SK-N-SH (cell line): ENCODE results near the gene BRD9. TPM values are rescaled to one million over a fixed set of nuclear protein-coding genes. Genes with fewer than 3 reads are reported as not detected.

Experiments
- CTCF ChIA-PET: fragments of 300-600, 350-600 bp; formaldehyde crosslinking; extraction: SDS; loops from one replicate; lab custom pipeline; 2021; lab: Yijun Ruan, JAX
- POLR2A ChIA-PET: fragments of 350-600 bp; sonication (Branson Sonifier 250); formaldehyde crosslinking; extraction: SDS; loops from one replicate; lab custom pipeline; 2020; ENCODE audit warnings: antibody characterized with exemption, inconsistent platforms; lab: Yijun Ruan, JAX
- DNase-seq: peaks from one replicate; pipeline ENCODE4 v3.0.0; 2012
- H2AFZ ChIP-seq: fragments of 200-600 bp; sonication (generic); 2 replicates; pipeline ENCODE4 v1.8.1; 2016; ENCODE audit warnings: antibody characterized with exemption, mild to moderate bottlenecking, low read depth
- H3F3A ChIP-seq: fragments of 200-600 bp; sonication (generic); replicated peaks from 2 replicates; pipeline ENCODE3; 2016; ENCODE audit warnings: antibody characterized with exemption, mild to moderate bottlenecking; ENCODE audit not compliant: insufficient read depth
- H3K27ac ChIP-seq, 2 experiments: fragments of 200-500 bp in 1 of 2; fragments of 200-600 bp in 1 of 2; sonication (Bioruptor generic) in 1 of 2; sonication (generic), shearing (Covaris generic) in 1 of 2; 2 replicates each; pipeline versions ENCODE4 v1.5.1 to v1.6.1; 2014 to 2016; ENCODE audit warnings: low read depth in 2 of 2, inconsistent platforms in 1 of 2, low read length in 1 of 2, mild to moderate bottlenecking in 1 of 2, mixed read lengths in 1 of 2
- H3K27me3 ChIP-seq: fragments of 200-600 bp; sonication (generic), shearing (Covaris generic); 2 replicates; pipeline ENCODE4 v1.6.1; 2016; ENCODE audit warnings: mixed run types; ENCODE audit not compliant: insufficient read depth
- H3K36me3 ChIP-seq, 2 experiments: fragments of 200-500 bp in 1 of 2; fragments of 200-600 bp in 1 of 2; sonication (Bioruptor generic) in 1 of 2; sonication (generic) in 1 of 2; replicated peaks in 1 of 2; 2 replicates each; pipeline versions ENCODE3 to v1.5.1; 2014 to 2016; ENCODE audit warnings: low read length in 1 of 2, mild to moderate bottlenecking in 1 of 2; ENCODE audit not compliant: insufficient read depth in 2 of 2, control insufficient read depth in 1 of 2
- H3K4me1 ChIP-seq, 2 experiments: fragments of 200-500 bp in 1 of 2; fragments of 200-600 bp in 1 of 2; sonication (Bioruptor generic) in 1 of 2; sonication (generic), shearing (Covaris generic) in 1 of 2; 2 replicates each; pipeline versions ENCODE4 v1.5.1 to v1.6.1; 2014 to 2016; ENCODE audit warnings: low read depth in 1 of 2, low read length in 1 of 2, mixed run types in 1 of 2; ENCODE audit not compliant: insufficient read depth in 2 of 2, control insufficient read depth in 1 of 2
- H3K4me2 ChIP-seq: fragments of 200-600 bp; sonication (generic), shearing (Covaris generic); 2 replicates; pipeline ENCODE4 v1.6.1; 2017; ENCODE audit warnings: mixed run types
- H3K4me3 ChIP-seq, 2 experiments: fragments of 200-500 bp in 1 of 2; fragments of 200-600 bp in 1 of 2; sonication (Bioruptor generic) in 1 of 2; sonication (generic), shearing (Covaris generic) in 1 of 2; 2 replicates each; pipeline versions ENCODE4 v1.5.1 to v1.8.1; 2014 to 2016; ENCODE audit warnings: low read depth in 2 of 2, inconsistent platforms in 1 of 2, low read length in 1 of 2, mild to moderate bottlenecking in 1 of 2, mixed read lengths in 1 of 2, moderate library complexity in 1 of 2
- H3K79me2 ChIP-seq: fragments of 200-600 bp; sonication (generic); 2 replicates; pipeline ENCODE4 v1.8.1; 2017; ENCODE audit warnings: mild to moderate bottlenecking; ENCODE audit not compliant: insufficient read depth
- H3K9ac ChIP-seq: fragments of 200-600 bp; sonication (generic); 2 replicates; pipeline ENCODE4 v1.6.1; 2017; ENCODE audit warnings: mixed run types
- H3K9me2 ChIP-seq: fragments of 200-600 bp; sonication (generic); 2 replicates; pipeline ENCODE4 v1.6.1; 2017; ENCODE audit warnings: mixed run types
- H3K9me3 ChIP-seq: fragments of 200-600 bp; sonication (generic); 2 replicates; pipeline ENCODE4 v1.6.1; 2017; ENCODE audit warnings: mixed run types, mild to moderate bottlenecking, moderate library complexity
- H4K20me1 ChIP-seq: fragments of 200-600 bp; sonication (generic); 2 replicates; pipeline ENCODE4 v1.6.1; 2017; ENCODE audit warnings: mild to moderate bottlenecking, mixed run types; ENCODE audit not compliant: insufficient read depth
- CTCF ChIP-seq: fragments of 200-600 bp; sonication (generic); IDR thresholded peaks from 2 replicates; pipeline ENCODE4 v1.6.1; 2017; ENCODE audit warnings: antibody characterized with exemption, mild to moderate bottlenecking, moderate library complexity
- ELF1 ChIP-seq: IDR thresholded peaks from 2 replicates; pipeline ENCODE4 v1.4.0; 2012
- FOSL2 ChIP-seq: IDR thresholded peaks from 2 replicates; pipeline ENCODE4 v1.4.0; 2012; ENCODE audit warnings: low read depth, mild to moderate bottlenecking, moderate library complexity, borderline replicate concordance
- FOXJ3 ChIP-seq: sonication (generic); formaldehyde crosslinking; IDR thresholded peaks from 2 replicates; pipeline ENCODE4 v1.5.1; 2020; ENCODE audit warnings: mild to moderate bottlenecking, missing genetic modification reagents
- FOXM1 ChIP-seq: IDR thresholded peaks from 2 replicates; pipeline ENCODE4 v1.4.0; 2012; ENCODE audit warnings: low read depth, mild to moderate bottlenecking
- GATA2 ChIP-seq: sonication (generic); formaldehyde crosslinking; IDR thresholded peaks from 2 replicates; pipeline ENCODE4 v1.5.0; 2020; ENCODE audit warnings: mild to moderate bottlenecking, missing genetic modification reagents
- IRF3 ChIP-seq: fragments of 150-350 bp; IDR thresholded peaks from 2 replicates; pipeline ENCODE4 v1.6.1; 2016; ENCODE audit warnings: mild to moderate bottlenecking, low read depth, low read length
- JUND ChIP-seq: IDR thresholded peaks from 2 replicates; pipeline ENCODE4 v1.4.0; 2012
- PBX3 ChIP-seq: IDR thresholded peaks from 2 replicates; pipeline ENCODE4; 2012
- RAD21 ChIP-seq: IDR thresholded peaks from 2 replicates; pipeline ENCODE4 v1.6.1; 2012; ENCODE audit warnings: mild to moderate bottlenecking, low read length
- SIN3A ChIP-seq: IDR thresholded peaks from 2 replicates; pipeline ENCODE4 v1.6.1; 2012; ENCODE audit warnings: low read depth, mild to moderate bottlenecking, low read length, moderate library complexity, borderline replicate concordance
- TCF12 ChIP-seq: IDR thresholded peaks from 2 replicates; pipeline ENCODE4 v1.4.0; 2012
- USF1 ChIP-seq: IDR thresholded peaks from 2 replicates; pipeline ENCODE4 v1.4.0; 2012; ENCODE audit warnings: low read depth, borderline replicate concordance
- USF2 ChIP-seq: fragments of 150-350 bp; IDR thresholded peaks from 2 replicates; pipeline ENCODE4 v1.6.1; 2017; ENCODE audit warnings: antibody characterized with exemption, low read length, low read depth, borderline replicate concordance
- WGBS: methylation state at CpG from one replicate; pipeline ENCODE4 v1.1.6; 2017; ENCODE audit warnings: low lambda C conversion rate; 5-methylcytosine and 5-hydroxymethylcytosine counted together
- polyA plus RNA-seq, 3 experiments: library from polyadenylated mRNA; depleted of rRNA; stranded (reverse); fragments of >200 nt; gene quantifications; 2 replicates each; pipeline ENCODE4 v1.2.3, GENCODE V29; 2012

Gene BRD9
- polyA plus RNA-seq, 1 of the 3 experiments (the other 2 are of a cell fraction) = 19.5 TPM

GRCh38 chr5:907366-907910 lies 14.8 kb upstream of the BRD9 start:
- Histone ChIP-seq H3K4me1 (no peaks in the 10 kb centered on the region; a peak in 1 of 4 replicates), H3F3A (peaks cover 9% of the 10 kb centered on the region), H3K36me3 (peaks cover 7 to 50% of the 10 kb centered on the region in 2 experiments), H3K9me2 (no peaks in the 10 kb centered on the region), H3K4me3 (no peak overlapping the region), H3K27me3 (no peaks in the 10 kb centered on the region), H3K4me2 (no peak overlapping the region)
- CTCF ChIA-PET = interaction anchor here (1.3 to 7.4 kb wide), 3 partner anchors 16 to 236 kb away, joined by 4 to 88 read pairs (median 9); no protein-coding TSS in a partner anchor
- DNase-seq = no peak
- WGBS = 96% methylated on average over 3 of the region's 7 CpGs
- POLR2A ChIA-PET = no interaction called here
- TF ChIP-seq FOSL2 = no peak
- TF ChIP-seq IRF3 = no peak
- TF ChIP-seq USF1 = no peak
- no peak for TF ChIP-seq SIN3A
- TF ChIP-seq FOXM1 = no peak
- no peak for TF ChIP-seq PBX3
- no peak for TF ChIP-seq JUND
- TF ChIP-seq ELF1 = no peak
- TF ChIP-seq TCF12 = no peak
- no peak for TF ChIP-seq GATA2 (CRISPR knock-in tag)
- TF ChIP-seq RAD21 = no peak
- no peak for TF ChIP-seq FOXJ3
- TF ChIP-seq CTCF = no peak
- TF ChIP-seq USF2 = no peak
- TF ChIP-seq, all 33 proteins: peak for 0
- Histone ChIP-seq H3K9ac (no peak overlapping the region), H4K20me1 (no peaks in the 10 kb centered on the region), H3K79me2 (no peaks in the 10 kb centered on the region; the same call in 1 of the 2 replicates), H3K27ac (no peak overlapping the region), H2AFZ (no peak overlapping the region), H3K9me3 (no peaks in the 10 kb centered on the region)
